ENCODE measurements around the gene SMYD4. TPM values are rescaled to one million over a fixed set of nuclear protein-coding genes. Genes with fewer than 3 reads are reported as not detected.

Gene SMYD4
- total RNA-seq, 2 donors from 2014 or later, result 8.0 to 14.7 TPM

GRCh38 chr17:1759529-1759928, 70.2 kb downstream of the SMYD4 start:
- intact Hi-C loops (cut with DNase I), result no loop called here
- Histone ChIP-seq H3K4me1 (peaks cover 7% of the 10 kb centered on the region), H3K9me3 (no peaks in the 10 kb centered on the region), H3K36me3 (no peaks in the 10 kb centered on the region), H3K27me3 (no peaks in the 10 kb centered on the region), H3K27ac (no peak overlapping the region), H3K4me3 (no peak overlapping the region), H3K9ac (ENCODE audit: low read depth in 2 of 2, low read length in 2 of 2) (no peak overlapping the region)
- DNase-seq, result no peak
- TF ChIP-seq, protein P1, sequence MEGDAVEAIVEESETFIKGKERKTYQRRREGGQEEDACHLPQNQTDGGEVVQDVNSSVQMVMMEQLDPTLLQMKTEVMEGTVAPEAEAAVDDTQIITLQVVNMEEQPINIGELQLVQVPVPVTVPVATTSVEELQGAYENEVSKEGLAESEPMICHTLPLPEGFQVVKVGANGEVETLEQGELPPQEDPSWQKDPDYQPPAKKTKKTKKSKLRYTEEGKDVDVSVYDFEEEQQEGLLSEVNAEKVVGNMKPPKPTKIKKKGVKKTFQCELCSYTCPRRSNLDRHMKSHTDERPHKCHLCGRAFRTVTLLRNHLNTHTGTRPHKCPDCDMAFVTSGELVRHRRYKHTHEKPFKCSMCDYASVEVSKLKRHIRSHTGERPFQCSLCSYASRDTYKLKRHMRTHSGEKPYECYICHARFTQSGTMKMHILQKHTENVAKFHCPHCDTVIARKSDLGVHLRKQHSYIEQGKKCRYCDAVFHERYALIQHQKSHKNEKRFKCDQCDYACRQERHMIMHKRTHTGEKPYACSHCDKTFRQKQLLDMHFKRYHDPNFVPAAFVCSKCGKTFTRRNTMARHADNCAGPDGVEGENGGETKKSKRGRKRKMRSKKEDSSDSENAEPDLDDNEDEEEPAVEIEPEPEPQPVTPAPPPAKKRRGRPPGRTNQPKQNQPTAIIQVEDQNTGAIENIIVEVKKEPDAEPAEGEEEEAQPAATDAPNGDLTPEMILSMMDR (IDR thresholded peaks at IDR 0.05), result no peak

DNA sequence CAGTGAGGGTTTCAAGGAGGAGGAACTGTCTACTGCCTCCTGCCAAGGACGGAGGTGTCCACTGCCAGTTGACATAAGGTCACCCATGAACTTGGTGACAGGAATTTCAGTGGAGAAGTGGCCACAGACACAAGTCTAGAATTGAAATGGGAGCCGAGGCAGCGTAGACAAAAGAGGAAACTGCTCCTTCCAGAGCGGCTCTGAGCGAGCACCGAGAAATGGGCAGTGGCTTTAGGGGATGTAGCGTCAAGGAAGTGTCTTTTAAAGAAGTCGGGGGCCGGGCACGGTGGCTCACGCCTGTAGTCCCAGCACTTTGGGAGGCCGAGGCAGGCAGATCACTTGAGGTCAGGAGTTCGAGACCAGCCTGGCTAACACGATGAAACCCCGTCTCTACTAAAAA, 70.9 kb downstream of the SMYD4 start:
- TF ChIP-seq, protein P1 (IDR thresholded peaks at IDR 0.05), result no peak
- Histone ChIP-seq H3K36me3 (no peaks in the 10 kb centered on the region), H3K4me1 (peaks cover 6% of the 10 kb centered on the region), H3K9me3 (no peaks in the 10 kb centered on the region), H3K9ac (ENCODE audit: low read depth in 2 of 2, low read length in 2 of 2) (no peak overlapping the region), H3K27ac (no peak overlapping the region), H3K27me3 (no peaks in the 10 kb centered on the region), H3K4me3 (no peak overlapping the region)
- intact Hi-C loops (cut with DNase I), result no loop called here
- DNase-seq, result no peak

DNA sequence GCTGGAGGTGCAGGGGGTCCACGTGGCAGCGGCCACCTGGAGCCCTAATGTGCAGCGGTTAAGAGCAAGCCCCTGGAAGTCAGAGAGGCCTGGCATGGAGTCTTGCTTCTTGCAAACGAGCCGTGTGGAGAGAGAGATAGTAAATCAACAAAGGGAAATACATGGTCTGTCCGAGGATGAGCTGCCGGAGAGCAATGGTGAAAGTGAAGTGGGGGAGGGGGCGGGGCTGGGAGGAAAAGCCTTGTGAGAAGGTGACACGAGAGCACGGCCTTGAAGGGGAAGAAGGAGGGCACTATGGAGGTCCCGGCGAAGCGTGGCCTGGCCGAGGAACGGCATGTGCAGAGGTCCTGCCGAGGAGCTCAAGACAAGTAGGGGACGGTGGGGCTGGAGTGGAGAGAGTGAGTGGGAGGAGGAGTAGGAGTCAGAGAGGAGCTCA, 73.9 kb downstream of the SMYD4 start:
- no peak overlapping the region for H3K9ac ChIP-seq (ENCODE audit: low read depth in 2 of 2, low read length in 2 of 2)
- H3K9me3 ChIP-seq, result no peaks in the 10 kb centered on the region
- no peak for DNase-seq
- intact Hi-C loops (cut with DNase I), result no loop called here
- H3K36me3 ChIP-seq, result no peaks in the 10 kb centered on the region
- H3K27me3 ChIP-seq, result no peaks in the 10 kb centered on the region
- H3K27ac ChIP-seq, result no peak overlapping the region
- H3K4me3 ChIP-seq, result no peak overlapping the region
- TF ChIP-seq, protein P1 (IDR thresholded peaks at IDR 0.05), result no peak
- peaks cover 5% of the 10 kb centered on the region for H3K4me1 ChIP-seq

DNA sequence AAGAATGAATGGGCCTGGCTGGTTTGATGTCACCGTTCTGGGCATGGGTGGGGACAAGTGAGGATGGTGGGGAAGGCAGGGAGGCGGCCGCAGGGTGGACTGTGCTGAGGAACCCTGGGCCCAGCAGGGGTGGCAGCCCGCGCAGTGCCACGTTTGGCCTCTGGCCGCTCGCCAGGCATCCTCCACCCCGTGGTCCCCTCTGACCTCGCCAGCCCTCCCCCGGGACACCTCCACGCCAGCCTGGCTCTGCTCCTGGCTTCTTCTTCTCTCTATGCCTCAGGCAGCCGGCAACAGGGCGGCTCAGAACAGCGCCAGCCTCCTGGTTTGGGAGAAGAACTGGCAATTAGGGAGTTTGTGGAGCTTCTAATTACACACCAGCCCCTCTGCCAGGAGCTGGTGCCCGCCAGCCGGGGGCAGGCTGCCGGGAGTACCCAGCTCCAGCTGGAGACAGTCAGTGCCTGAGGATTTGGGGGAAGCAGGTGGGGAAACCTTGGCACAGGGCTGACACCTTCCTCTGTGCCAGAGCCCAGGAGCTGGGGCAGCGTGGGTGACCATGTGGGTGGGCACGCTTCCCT, 74.4 kb downstream of the SMYD4 start:
- intact Hi-C loops (cut with DNase I), result no loop called here
- no peaks in the 10 kb centered on the region for H3K36me3 ChIP-seq
- TF ChIP-seq, protein P1 (IDR thresholded peaks at IDR 0.05), result no peak
- no peaks in the 10 kb centered on the region for H3K27me3 ChIP-seq
- no peaks in the 10 kb centered on the region for H3K9me3 ChIP-seq
- no peak overlapping the region for H3K4me3 ChIP-seq
- H3K9ac ChIP-seq (ENCODE audit: low read depth in 2 of 2, low read length in 2 of 2), result no peak overlapping the region
- no peak for DNase-seq
- peaks cover 5% of the 10 kb centered on the region for H3K4me1 ChIP-seq
- no peak overlapping the region for H3K27ac ChIP-seq

- H3K27ac ChIP-seq, result no peak overlapping the region
- intact Hi-C loops (cut with DNase I), result no loop called here
- no peak for DNase-seq
These were observed 75.1 kb downstream of the SMYD4 start for GRCh38 chr17:1754430-1755112.

More at GRCh38 chr17:1754430-1755112, 75.1 kb downstream of the SMYD4 start:
- TF ChIP-seq, protein P1 (IDR thresholded peaks at IDR 0.05), result no peak
- Histone ChIP-seq H3K36me3 (no peaks in the 10 kb centered on the region), H3K9me3 (no peaks in the 10 kb centered on the region), H3K4me1 (peaks cover 5% of the 10 kb centered on the region), H3K27me3 (no peaks in the 10 kb centered on the region), H3K9ac (ENCODE audit: low read depth in 2 of 2, low read length in 2 of 2) (no peak overlapping the region), H3K4me3 (no peak overlapping the region)
